Omental fat pad (tissue), 4 donors: ENCODE data around the gene ZFP69B. TPM values are rescaled to one million over a fixed set of nuclear protein-coding genes. Genes with fewer than 3 reads are reported as not detected.

ENCODE experiments used
- ATAC-seq: fragments of 150-250 bp; one replicate; pipeline ENCODE4 v1.9.1; 2016; ENCODE audit warnings: mild to moderate bottlenecking, moderate library complexity; ENCODE audit not compliant: low FRiP score
- DNase-seq: peaks from one replicate; pipeline ENCODE4 v3.0.0-alpha.2; 2019; ENCODE audit warnings: low spot score
- total RNA-seq, 4 donors: library from RNA; depleted of rRNA; stranded (reverse); fragments of >200 nt; gene quantifications; one replicate each; pipeline ENCODE4 v1.1.0, GENCODE V29; 2016
- TF ChIP-seq, protein P1 (sequence below), 3 donors: fragments of 450-650 bp; IDR thresholded peaks; one replicate each; pipeline ENCODE4 v1.5.1; 2016 to 2017; ENCODE audit warnings: antibody characterized with exemption in 3 of 3, mild to moderate bottlenecking in 3 of 3, moderate library complexity in 2 of 3

The ZFP69B gene
- total RNA-seq, result 1 to 10 TPM in 3 of 4 donors, under 1 TPM in 1; 0.56 to 1.9 (median 1.2) TPM

DNA sequence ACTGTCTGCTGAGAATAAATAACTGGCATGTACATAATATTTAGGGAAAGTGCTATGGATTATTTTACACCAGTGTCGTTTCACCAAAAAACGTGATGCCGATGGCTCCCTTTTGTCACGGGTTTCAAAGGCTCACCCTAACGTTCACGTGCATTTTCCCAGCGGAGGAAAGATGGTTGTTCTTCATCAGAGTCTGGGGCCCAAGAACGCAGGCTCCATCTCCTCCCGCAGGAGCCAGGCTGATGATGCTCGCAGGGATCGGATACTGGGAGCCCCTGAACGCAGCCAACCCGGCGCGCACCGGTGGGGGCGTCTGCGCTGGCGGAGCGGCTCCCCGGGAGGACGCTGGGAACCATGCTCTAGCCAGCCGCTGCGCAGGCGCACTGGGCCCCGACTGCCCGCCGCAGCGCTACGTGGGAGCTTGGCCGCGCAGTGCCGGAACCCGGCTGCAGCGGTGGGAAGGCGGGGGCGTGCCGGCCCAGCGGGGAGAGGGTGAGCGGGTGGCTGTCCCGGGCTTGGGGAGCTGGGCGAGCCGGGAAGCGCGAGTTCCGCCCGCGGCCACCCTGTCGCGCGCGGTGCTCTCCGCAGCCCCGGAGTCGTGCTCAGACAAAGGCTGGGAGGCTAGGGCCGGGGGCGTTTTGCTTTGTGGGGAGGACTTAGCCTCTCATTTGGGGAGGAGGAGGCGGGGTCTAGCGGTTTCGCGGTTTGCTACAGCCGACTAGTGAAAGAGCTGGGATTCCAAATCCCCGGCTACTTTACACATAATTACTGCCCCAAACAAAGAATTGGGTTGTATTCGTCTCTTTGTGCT lies at the start of gene ZFP69B:
ZFP69B (plus strand) TSS at position 793 of the 811 bp plus-strand sequence. CDS start 486 bp downstream, outside the sequence.
- DNase-seq (peak; percentile 69), ATAC-seq (peak; percentile 99)
- TF ChIP-seq, protein P1, sequence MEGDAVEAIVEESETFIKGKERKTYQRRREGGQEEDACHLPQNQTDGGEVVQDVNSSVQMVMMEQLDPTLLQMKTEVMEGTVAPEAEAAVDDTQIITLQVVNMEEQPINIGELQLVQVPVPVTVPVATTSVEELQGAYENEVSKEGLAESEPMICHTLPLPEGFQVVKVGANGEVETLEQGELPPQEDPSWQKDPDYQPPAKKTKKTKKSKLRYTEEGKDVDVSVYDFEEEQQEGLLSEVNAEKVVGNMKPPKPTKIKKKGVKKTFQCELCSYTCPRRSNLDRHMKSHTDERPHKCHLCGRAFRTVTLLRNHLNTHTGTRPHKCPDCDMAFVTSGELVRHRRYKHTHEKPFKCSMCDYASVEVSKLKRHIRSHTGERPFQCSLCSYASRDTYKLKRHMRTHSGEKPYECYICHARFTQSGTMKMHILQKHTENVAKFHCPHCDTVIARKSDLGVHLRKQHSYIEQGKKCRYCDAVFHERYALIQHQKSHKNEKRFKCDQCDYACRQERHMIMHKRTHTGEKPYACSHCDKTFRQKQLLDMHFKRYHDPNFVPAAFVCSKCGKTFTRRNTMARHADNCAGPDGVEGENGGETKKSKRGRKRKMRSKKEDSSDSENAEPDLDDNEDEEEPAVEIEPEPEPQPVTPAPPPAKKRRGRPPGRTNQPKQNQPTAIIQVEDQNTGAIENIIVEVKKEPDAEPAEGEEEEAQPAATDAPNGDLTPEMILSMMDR (IDR thresholded peaks at IDR 0.05), result no peak

DNA sequence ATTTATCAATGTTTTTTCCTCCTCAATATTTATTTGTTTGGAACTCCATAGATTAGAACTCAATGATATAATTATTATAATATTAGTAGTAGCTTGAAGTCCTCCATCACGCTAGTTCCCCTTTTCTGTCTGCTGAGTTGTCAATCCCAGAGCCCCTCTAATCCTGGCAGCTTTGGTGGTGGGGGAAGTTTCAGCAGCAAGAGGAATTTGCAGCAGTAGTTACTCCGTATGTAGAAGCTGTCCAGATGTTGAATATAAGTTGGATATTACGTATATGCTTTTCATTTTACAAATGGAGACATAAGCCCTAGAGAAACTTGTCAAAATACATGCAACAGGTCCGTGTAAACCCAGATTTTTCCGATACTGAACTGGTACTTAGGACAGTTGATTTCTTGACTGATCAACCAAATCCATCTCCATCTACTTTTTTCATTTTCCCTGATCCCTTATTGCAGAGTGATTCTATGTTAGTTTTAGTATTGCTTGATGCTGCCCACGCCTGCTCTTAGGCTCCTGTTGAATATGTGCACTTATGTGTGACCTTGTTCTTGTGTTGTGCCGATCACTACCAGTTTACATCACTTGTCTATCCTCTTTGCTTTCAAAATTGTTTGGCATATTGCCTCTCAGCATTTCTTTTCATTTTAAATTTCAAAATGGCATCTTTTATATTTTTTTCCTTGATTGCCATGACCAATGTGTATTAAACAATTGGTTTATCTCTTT lies 48.6 kb upstream of the ZFP69B start:
- ATAC-seq (no peak), DNase-seq (no peak)
- TF ChIP-seq, protein P1 (IDR thresholded peaks at IDR 0.05), result no peak

DNA sequence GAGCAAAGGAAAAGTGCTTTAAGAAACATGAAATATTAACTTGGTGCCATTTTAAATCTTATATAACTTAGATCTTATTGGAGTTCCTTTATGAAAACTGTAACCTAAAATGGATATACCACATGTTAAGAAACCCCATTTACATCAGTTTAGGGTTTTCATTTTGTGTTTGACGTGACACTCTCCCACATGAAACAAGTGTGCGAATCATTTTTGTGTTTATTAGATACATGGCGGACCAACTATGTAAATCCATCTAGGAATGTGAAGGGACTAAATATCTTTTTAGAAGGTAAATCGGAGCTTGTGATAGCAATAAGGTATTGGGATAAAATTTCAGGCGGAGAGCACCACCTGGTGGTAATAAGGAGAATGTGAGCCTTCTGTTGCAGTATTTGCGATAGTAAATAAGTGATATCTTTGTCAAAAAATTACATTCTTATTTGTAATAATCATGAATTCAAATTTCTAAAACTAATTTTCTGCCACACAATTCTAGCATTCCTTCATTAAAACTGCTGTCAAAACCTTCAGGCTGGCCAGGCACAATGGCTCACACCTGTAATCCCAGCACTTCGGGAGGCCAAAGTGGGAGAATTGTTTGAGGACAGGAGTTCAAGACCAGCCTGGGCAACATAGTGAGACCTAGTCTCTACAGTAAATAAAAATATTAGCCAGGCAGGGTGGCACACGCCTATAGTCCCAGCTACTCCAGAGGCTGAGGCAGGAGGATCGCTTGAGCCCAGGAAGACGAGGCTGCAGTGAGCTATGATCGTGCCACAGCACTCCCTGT lies 45.4 kb upstream of the ZFP69B start:
- DNase-seq (no peak), ATAC-seq (no peak)
- TF ChIP-seq, protein P1 (IDR thresholded peaks at IDR 0.05), result peak in 1 of 3 donors; percentile 5

DNA sequence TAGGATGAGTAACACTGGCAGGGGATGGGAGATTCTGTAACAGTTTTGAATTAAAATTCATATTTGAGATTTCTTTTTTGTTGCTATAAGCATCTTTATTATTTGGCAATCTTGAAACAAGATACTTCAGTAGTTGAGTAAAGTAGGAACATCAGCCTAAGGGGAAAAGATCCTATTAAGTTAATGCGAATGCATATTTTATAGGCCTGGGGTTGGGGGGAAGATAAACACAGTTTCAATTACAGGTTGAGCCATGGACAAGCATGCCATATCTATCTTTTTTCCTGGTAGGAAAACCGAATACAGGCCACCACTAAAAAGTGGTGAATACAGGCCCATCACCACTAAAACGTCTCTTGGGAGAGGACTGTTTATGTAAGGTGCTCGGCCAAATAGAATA lies 44.5 kb upstream of the ZFP69B start:
- DNase-seq, result no peak

DNA sequence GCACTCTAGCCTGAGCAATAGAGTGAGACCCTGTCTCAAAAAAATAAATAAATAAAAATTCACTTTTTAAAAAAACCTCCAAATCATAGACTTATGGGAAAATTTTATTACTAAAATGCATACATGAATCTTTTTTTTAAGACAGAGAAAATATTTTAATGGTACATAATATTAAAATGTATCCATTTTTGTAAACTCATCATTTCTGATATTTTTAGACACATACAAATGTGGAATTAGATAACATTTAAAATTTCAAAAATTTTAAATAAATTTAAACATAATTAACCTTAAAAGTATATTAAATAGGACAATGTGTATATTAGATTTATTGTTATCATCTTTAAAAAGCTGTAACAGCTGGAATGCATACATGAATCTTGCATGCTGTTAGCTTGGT lies 42.8 kb upstream of the ZFP69B start:
- TF ChIP-seq, protein P1 (IDR thresholded peaks at IDR 0.05), result no peak
- ATAC-seq, result no peak

More for the DNA sequence above, 44.5 kb upstream of the ZFP69B start:
- TF ChIP-seq, protein P1 (IDR thresholded peaks at IDR 0.05), result no peak
- no peak for ATAC-seq

DNA sequence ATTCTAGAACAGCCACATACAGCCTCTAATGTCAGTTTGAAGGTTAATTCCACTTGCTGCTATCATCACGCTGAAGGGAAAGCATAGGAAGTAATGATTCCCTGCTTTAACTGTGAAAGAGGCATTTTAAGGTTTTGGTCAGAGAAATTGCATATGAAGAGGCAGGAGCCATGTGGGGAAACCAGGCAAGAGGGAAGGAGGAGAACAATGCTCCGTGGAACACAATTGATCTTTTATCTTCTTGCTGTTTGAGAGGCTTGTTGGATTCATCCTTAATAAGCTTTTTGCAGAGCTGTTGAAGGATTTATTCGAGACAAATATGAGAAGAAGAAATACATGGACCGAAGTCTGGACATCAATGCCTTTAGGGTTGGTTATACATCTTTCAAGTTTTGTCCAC lies 40.8 kb upstream of the ZFP69B start:
- DNase-seq (no peak), ATAC-seq (no peak)
- TF ChIP-seq, protein P1 (IDR thresholded peaks at IDR 0.05), result no peak

More for the DNA sequence above, 42.8 kb upstream of the ZFP69B start:
- DNase-seq, result no peak
